CD4-positive, alpha-beta T cell treated with Interleukin-2 at 100 ng/mL for 4 hours (primary cell): ENCODE data around the gene ALAS1.

Source experiments
- DNase-seq: peaks from one replicate; pipeline ENCODE4 v3.0.0-alpha.2; 2020; ENCODE audit warnings: low spot score

The ALAS1 gene

GRCh38 chr3:52234516-52235447 is 36.8 kb downstream of the ALAS1 start:
- no peak for DNase-seq

GRCh38 chr3:52236424-52236886 is 38.5 kb downstream of the ALAS1 start:
- no peak for DNase-seq

- no peak for DNase-seq
Observed at GRCh38 chr3:52237006-52237656, 39.2 kb downstream of the ALAS1 start.

GRCh38 chr3:52237657-52238172 is 39.8 kb downstream of the ALAS1 start:
- no peak for DNase-seq

- no peak for DNase-seq
Observed at GRCh38 chr3:52238193-52238760, 40.3 kb downstream of the ALAS1 start.

GRCh38 chr3:52238761-52239701 is 41.1 kb downstream of the ALAS1 start, which contains the start of gene TWF2:
Gene TWF2, minus strand, starts transcription at chr3:52239158. Its CDS starts 142 bp downstream, at chr3:52239016.
- DNase-seq = peak; percentile 89

- peak; percentile 80 for DNase-seq
Observed at GRCh38 chr3:52240059-52240885, 42.3 kb downstream of the ALAS1 start.

GRCh38 chr3:52240886-52241370 is 43.0 kb downstream of the ALAS1 start:
- DNase-seq = peak; percentile 36

GRCh38 chr3:52242039-52242438 is 44.1 kb downstream of the ALAS1 start:
- no peak for DNase-seq

GRCh38 chr3:52243791-52244628 is 46.0 kb downstream of the ALAS1 start:
- peak; percentile 43 for DNase-seq

- peak; percentile 62 for DNase-seq
Observed at GRCh38 chr3:52245322-52246263, 47.6 kb downstream of the ALAS1 start, which contains the start of gene PPM1M. Gene PPM1M, plus strand, starts transcription at chr3:52245759. Its CDS starts 66 bp downstream, at chr3:52245825.

- no peak for DNase-seq
Observed at GRCh38 chr3:52246264-52246620, 48.3 kb downstream of the ALAS1 start.

- DNase-seq = no peak
Observed at GRCh38 chr3:52246728-52247408, 48.9 kb downstream of the ALAS1 start.

- no peak for DNase-seq
Observed at GRCh38 chr3:52247409-52248164, 49.6 kb downstream of the ALAS1 start.

GRCh38 chr3:52248165-52248541 is 50.2 kb downstream of the ALAS1 start:
- no peak for DNase-seq

GRCh38 chr3:52248816-52249547 is 51.0 kb downstream of the ALAS1 start:
- DNase-seq = no peak
